Omental fat pad (tissue), 4 donors: Measurements from ENCODE around the gene PLCB1. TPM values are rescaled to one million over a fixed set of nuclear protein-coding genes. Genes with fewer than 3 reads are reported as not detected.
"Not testable (repeated sequence)": the region's sequence is repeated elsewhere in the genome, so short reads cannot be mapped to it uniquely, and the experiment has no call there.

Source experiments
- ATAC-seq: fragments of 150-250 bp; one replicate; pipeline ENCODE4 v1.9.1; 2016; ENCODE audit warnings: mild to moderate bottlenecking, moderate library complexity; ENCODE audit not compliant: low FRiP score
- DNase-seq: peaks from one replicate; pipeline ENCODE4 v3.0.0-alpha.2; 2019; ENCODE audit warnings: low spot score
- total RNA-seq, 4 donors: library from RNA; depleted of rRNA; stranded (reverse); fragments of >200 nt; gene quantifications; one replicate each; pipeline ENCODE4 v1.1.0, GENCODE V29; 2016
- TF ChIP-seq, protein P1 (sequence below), 3 donors: fragments of 450-650 bp; IDR thresholded peaks; one replicate each; pipeline ENCODE4 v1.5.1; 2016 to 2017; ENCODE audit warnings: antibody characterized with exemption in 3 of 3, mild to moderate bottlenecking in 3 of 3, moderate library complexity in 2 of 3

Gene PLCB1
- total RNA-seq, 4 donors from 2014 or later, result 22.4 to 60.5 (median 36.4) TPM

DNA sequence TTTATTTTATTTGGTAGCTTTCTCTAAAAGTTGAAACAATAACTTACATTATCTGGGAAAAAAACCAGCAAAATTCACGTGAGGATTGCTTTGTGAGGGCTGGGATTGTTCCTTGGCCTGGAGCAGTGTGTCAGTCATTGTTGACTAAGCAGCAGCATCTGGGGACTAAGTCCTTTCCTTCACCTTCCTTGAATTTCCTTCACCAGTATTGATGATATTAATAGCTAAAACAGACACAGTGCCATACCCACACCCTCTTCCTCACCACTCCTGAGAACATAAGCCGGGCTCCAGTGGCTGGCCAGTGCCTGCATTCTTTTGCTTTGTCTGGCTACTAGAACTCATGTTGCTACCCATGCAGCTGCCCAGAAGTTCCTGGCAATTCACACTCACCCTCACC lies 23.7 kb downstream of the PLCB1 start:
- ATAC-seq, result no peak
- DNase-seq, result no peak
- TF ChIP-seq, protein P1, sequence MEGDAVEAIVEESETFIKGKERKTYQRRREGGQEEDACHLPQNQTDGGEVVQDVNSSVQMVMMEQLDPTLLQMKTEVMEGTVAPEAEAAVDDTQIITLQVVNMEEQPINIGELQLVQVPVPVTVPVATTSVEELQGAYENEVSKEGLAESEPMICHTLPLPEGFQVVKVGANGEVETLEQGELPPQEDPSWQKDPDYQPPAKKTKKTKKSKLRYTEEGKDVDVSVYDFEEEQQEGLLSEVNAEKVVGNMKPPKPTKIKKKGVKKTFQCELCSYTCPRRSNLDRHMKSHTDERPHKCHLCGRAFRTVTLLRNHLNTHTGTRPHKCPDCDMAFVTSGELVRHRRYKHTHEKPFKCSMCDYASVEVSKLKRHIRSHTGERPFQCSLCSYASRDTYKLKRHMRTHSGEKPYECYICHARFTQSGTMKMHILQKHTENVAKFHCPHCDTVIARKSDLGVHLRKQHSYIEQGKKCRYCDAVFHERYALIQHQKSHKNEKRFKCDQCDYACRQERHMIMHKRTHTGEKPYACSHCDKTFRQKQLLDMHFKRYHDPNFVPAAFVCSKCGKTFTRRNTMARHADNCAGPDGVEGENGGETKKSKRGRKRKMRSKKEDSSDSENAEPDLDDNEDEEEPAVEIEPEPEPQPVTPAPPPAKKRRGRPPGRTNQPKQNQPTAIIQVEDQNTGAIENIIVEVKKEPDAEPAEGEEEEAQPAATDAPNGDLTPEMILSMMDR (IDR thresholded peaks at IDR 0.05), result no peak

DNA sequence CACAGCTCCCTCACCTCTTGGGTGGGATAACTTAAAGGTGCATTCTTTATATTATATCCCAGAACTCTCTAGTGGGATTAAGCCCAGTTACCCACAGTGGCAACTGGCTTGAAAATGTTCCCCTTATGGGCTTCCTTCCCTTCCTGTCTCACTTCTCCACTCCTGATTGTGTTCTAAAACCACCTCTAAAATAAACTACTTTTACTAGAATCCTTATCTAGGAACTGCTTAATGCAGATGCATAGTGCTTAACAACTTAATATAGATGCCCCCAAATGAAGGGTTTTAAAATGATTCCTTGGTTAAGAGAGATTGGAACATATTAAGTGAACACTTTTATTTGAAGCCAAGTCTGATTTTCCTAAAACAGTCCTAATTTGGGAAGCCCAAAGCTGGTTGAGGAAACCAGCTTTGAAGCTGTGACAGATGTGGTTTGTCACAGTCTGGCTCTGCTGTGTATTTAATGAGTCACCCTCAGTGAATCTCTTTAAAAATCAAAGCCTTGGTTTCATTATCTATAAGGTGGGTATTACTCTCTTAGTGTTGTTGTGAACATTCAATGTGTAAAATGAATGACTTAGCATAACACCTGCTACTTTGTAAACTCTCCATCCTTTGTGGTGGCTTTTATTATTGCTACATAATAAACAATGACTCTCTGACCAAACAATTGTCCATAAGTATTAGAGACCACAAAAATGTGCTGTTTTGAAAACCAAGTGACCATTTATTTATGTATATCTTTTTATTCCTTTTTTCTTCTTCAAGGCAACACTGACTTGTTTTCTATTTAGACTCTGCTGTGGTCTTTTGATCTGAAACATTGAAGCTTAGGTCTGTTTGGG lies 24.4 kb downstream of the PLCB1 start:
- TF ChIP-seq, protein P1 (IDR thresholded peaks at IDR 0.05), result no peak
- DNase-seq (no peak), ATAC-seq (no peak)

DNA sequence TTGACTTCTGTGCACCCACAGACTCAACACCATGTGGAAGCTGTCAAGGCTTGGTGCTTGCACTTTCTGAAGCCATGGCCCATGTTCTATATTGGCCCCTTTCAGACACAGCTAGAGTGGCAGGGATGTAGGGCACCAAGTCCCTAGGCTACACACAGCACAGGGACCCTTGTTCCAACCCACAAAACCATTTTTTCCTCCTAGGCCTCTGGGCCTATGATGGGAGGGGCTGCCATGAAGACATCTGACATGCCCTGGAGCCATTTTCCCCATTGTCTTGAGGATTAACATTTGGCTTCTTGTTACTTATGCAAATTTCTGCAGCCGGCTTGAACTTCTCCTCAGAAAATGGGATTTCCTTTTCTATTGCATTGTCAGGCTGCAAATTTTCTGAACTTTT lies 27.2 kb downstream of the PLCB1 start:
- DNase-seq, ATAC-seq: not testable (repeated sequence)

DNA sequence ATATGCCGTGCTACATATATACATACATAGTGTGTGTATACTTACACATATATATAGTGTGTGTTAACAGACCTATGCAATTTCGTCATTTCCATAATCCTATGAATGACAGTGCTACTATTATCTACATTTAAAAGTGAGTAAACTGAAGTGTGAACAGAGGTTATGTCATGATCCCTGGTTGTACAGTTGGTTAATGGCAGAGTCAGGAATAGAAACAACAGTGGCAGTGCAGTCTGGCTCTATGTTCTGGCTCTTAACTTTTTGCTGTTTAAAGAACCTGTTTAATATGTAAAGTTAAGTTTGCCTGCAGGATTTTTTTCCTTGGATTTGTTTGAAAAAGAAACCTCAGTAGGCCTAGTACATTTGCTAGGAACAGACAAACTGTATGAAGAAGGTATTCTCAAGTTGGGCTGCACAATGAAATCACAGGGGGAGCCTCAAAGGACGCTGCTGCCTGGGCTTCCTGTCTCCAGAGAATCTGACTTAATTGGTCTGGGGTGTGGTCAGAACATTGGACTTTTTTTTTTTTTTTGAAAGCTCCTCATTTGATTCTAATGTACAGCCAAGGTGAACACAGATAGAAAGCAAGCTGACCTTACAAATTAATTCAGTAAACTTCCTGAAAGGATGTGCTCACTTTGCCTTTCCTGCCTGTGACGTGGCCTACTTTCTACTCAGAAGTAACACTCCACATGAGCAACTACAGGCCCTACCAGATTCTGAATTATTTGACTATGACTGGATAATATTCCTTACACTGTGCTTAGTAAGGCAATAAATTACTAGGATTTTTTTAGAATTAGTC lies 29.4 kb downstream of the PLCB1 start:
- ATAC-seq, result peak; percentile 82
- TF ChIP-seq, protein P1 (IDR thresholded peaks at IDR 0.05), result no peak
- DNase-seq, result no peak

DNA sequence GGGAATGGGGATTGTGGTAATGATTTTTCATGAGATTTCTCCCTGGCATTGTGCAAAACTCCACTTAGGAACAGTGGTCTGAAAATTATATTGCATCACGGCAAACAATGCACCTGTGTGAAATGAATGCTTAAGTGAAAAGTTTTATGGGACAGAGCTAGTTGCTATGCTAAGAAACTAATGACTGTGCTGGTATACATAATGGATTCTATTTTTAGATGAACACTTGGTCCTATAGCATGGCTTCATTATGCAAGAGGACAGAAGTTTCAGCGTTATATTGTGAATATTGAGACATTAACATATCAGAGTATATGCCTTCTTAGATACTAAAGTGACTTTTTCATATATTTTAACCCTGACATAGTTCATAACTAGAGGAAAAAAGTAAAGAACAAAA lies 30.5 kb downstream of the PLCB1 start:
- DNase-seq (no peak), ATAC-seq (no peak)
- TF ChIP-seq, protein P1 (IDR thresholded peaks at IDR 0.05), result no peak

DNA sequence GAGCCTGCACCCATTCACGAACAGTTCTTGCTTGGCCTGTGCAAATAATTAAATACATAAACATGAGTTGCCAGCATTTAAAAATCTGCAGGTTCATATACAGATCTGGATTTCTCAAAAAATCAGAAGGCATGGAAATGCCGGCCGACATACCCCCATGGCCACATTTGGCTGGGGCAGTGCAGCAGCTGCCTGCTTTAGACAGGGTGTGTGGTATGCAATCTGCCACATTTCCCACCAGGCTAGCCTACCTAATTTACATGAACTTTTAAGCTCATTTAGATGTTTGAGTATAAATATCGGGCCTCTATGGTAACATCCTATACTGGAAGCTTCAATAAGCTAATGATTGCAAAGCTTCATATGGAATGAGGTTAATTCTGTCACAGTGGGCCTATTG lies 31.5 kb downstream of the PLCB1 start:
- no peak for DNase-seq
- no peak for ATAC-seq
- TF ChIP-seq, protein P1 (IDR thresholded peaks at IDR 0.05), result no peak

DNA sequence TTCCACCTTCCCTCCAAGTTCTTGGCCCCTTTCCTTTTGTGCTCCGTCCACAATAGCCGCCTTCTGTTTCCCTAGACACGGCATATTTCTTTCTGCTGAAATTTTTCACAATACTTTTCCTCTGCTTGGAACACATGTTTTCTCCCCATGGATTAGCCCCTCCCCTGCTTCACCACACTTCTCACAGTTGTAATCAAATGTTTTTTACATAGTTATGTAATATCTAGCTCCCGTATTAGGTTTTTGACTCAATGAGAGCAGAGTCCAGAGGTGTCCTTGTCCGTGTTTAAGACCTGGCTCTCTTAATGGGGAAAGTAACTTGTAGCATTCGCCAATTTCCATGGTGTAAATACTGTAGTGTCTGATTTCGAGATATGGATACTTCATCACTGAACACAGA lies 34.7 kb downstream of the PLCB1 start:
- no peak for ATAC-seq
- no peak for DNase-seq
- TF ChIP-seq, protein P1 (IDR thresholded peaks at IDR 0.05), result no peak
